ENCODE data around the gene GLOD5.

DNA sequence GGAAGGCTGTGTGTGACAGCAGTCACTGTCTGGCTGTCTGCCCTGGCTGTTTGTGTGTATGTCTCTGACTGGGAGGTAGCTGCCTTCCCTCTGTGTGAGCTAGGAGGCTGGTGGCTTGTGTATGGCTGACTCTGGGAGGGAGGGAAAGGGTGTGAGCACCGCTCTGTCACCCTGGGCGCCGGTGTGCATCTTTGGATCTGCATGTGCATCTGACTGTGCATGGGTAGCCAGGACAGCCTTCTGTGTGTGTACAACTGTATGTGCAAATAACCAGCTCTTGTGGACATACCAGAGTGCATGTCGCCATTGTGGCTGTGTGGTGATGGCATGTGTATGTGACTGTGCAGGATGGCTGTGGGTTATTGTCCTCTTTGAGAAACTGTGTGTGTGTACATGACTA is 57.3 kb downstream of the GLOD5 start:
- TF ChIP-seq, protein P1, sequence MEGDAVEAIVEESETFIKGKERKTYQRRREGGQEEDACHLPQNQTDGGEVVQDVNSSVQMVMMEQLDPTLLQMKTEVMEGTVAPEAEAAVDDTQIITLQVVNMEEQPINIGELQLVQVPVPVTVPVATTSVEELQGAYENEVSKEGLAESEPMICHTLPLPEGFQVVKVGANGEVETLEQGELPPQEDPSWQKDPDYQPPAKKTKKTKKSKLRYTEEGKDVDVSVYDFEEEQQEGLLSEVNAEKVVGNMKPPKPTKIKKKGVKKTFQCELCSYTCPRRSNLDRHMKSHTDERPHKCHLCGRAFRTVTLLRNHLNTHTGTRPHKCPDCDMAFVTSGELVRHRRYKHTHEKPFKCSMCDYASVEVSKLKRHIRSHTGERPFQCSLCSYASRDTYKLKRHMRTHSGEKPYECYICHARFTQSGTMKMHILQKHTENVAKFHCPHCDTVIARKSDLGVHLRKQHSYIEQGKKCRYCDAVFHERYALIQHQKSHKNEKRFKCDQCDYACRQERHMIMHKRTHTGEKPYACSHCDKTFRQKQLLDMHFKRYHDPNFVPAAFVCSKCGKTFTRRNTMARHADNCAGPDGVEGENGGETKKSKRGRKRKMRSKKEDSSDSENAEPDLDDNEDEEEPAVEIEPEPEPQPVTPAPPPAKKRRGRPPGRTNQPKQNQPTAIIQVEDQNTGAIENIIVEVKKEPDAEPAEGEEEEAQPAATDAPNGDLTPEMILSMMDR (conservative IDR thresholded peaks at IDR 0.05; ENCODE audit: low read depth, low read length), result no peak
- TF ChIP-seq RAD21 (IDR thresholded peaks at IDR 0.05; ENCODE audit: low read length), result no peak
- TF ChIP-seq POLR2A (IDR thresholded peaks at IDR 0.05; ENCODE audit: low read depth, low read length), result no peak
- no peak for TF ChIP-seq MXI1 (IDR thresholded peaks at IDR 0.05; ENCODE audit: borderline replicate concordance, low read depth, low read length)
- TF ChIP-seq SMC3 (IDR thresholded peaks at IDR 0.05; ENCODE audit: low read depth, low read length), result no peak
- no peak for TF ChIP-seq MAZ (IDR thresholded peaks at IDR 0.05; ENCODE audit: borderline replicate concordance, low read depth, low read length)
- no peak for TF ChIP-seq MAFK (IDR thresholded peaks at IDR 0.05; ENCODE audit: low read depth, low read length)
- TF ChIP-seq, protein P2, sequence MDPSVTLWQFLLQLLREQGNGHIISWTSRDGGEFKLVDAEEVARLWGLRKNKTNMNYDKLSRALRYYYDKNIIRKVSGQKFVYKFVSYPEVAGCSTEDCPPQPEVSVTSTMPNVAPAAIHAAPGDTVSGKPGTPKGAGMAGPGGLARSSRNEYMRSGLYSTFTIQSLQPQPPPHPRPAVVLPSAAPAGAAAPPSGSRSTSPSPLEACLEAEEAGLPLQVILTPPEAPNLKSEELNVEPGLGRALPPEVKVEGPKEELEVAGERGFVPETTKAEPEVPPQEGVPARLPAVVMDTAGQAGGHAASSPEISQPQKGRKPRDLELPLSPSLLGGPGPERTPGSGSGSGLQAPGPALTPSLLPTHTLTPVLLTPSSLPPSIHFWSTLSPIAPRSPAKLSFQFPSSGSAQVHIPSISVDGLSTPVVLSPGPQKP (IDR thresholded peaks at IDR 0.05; ENCODE audit: borderline replicate concordance, low read depth, low read length), result no peak
- TF ChIP-seq, protein P3, sequence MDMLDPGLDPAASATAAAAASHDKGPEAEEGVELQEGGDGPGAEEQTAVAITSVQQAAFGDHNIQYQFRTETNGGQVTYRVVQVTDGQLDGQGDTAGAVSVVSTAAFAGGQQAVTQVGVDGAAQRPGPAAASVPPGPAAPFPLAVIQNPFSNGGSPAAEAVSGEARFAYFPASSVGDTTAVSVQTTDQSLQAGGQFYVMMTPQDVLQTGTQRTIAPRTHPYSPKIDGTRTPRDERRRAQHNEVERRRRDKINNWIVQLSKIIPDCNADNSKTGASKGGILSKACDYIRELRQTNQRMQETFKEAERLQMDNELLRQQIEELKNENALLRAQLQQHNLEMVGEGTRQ (IDR thresholded peaks at IDR 0.05; ENCODE audit: low read depth, low read length), result no peak
- TF ChIP-seq BHLHE40 (IDR thresholded peaks at IDR 0.05; ENCODE audit: low read depth, low read length), result no peak
- no peak for TF ChIP-seq FOS (IDR thresholded peaks at IDR 0.05; ENCODE audit: low read depth, low read length)
- TF ChIP-seq CHD1 (IDR thresholded peaks at IDR 0.05; ENCODE audit: low read depth, low read length), result no peak
- TF ChIP-seq RCOR1 (IDR thresholded peaks at IDR 0.05; ENCODE audit: insufficient replicate concordance, low read length), result no peak
